Colon (tissue), 2 donors: ENCODE data around the gene TRIM65.
"Not testable (repeated sequence)": the region's sequence is repeated elsewhere in the genome, so short reads cannot be mapped to it uniquely, and the experiment has no call there.

Experiments used
- FAIRE-seq: peaks from 2 replicates; lab custom pipeline; 2012; peaks lifted over from hg19 to GRCh38; lab: Jason Lieb, UNC
- donor health status: control.
- donor health status: control.

TRIM65 gene

GRCh38 chr17:75875182-75875939, 21.4 kb downstream of the TRIM65 start:
- FAIRE-seq: no peak

GRCh38 chr17:75874323-75875181, 22.2 kb downstream of the TRIM65 start:
- FAIRE-seq: no peak

- FAIRE-seq: no peak
Measured at GRCh38 chr17:75873587-75874322, 23.0 kb downstream of the TRIM65 start.

GRCh38 chr17:75872434-75873351, 24.1 kb downstream of the TRIM65 start:
- FAIRE-seq: no peak

- not testable (repeated sequence) for FAIRE-seq
Measured at GRCh38 chr17:75870228-75870627, 26.5 kb downstream of the TRIM65 start.

GRCh38 chr17:75869282-75870141, 27.2 kb downstream of the TRIM65 start:
- FAIRE-seq: no peak

DNA sequence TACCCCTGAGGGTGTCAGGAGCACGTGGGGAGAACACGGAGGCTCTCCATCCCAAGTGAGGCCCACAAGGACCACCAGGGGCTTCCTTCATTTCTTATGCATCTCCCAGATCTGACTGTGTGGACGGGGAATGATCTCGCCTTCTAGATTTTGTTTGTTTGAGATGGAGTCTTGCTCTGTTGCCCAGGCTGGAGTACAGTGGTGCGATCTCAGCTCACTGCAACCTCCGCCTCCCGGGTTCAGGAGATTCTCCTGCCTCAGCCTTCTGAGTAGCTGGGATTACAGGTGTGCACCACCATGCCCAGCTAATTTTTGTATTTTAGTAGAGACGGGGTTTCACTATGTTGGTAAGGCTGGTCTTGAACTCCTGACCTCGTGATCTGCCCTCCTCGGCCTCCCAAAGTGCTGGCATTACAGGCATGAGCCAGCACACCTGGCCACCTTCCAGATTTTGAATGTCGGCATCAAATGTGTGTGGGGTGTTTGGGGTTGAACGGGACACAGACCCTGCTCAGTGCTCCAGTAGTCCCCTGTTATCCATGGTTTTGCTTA, 27.9 kb downstream of the TRIM65 start:
- FAIRE-seq: not testable (repeated sequence)

DNA sequence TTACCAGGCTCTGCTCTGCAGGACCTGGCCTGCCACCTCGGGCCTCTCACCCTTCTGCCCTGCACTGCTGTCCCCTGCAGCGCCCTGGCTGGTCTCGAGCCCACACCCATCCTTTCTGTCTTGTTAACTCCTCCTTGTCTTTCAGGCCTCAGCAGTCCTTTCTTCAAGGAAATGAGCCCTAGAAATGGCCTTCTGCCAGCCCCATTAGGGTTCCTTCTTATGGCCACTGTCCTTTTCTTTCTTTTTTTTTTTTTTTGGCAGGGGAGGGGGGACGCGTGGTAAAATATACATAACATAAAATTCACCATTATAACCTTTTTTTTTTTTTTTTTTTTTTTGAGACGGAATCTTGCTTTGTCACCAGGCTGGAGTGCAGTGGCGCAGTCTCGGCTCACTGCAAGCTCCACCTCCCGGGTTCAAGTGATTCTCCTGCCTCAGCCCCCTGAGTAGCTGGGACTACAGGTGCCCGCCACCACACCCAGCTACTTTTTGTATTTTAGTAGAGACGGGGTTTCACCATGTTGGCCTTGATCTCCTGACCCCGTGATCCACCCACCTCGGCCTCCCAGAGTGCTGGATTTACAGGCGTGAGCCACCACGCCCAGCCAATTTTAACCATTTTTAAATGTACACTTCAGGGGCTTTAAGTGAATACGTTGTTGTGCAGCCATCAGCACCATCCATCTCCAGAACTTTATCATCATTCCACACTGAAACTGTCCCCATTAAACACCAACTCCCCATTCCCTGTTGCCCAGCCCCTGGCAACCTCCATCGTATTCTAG, 31.2 kb downstream of the TRIM65 start:
- not testable (repeated sequence) for FAIRE-seq

DNA sequence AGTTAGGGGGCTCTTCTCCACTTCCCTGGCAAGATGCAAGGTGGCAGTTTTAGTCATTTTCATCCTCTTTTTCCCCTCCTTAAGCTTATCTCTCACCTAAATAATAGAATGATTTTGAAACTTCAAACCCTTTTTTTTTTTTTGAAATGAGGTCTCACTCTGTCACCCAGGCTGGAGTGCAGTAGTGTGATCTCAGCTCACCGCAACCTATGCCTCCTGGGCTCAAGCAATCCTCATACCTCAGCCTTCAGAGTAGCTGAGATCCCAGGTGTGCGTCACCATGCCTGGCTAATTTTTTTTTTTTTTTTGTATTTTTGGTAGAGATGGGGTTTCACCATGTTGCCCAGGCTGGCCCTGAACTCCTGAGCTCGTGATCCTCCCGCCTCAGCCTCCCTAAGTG, 31.9 kb downstream of the TRIM65 start:
- FAIRE-seq: not testable (repeated sequence)

DNA sequence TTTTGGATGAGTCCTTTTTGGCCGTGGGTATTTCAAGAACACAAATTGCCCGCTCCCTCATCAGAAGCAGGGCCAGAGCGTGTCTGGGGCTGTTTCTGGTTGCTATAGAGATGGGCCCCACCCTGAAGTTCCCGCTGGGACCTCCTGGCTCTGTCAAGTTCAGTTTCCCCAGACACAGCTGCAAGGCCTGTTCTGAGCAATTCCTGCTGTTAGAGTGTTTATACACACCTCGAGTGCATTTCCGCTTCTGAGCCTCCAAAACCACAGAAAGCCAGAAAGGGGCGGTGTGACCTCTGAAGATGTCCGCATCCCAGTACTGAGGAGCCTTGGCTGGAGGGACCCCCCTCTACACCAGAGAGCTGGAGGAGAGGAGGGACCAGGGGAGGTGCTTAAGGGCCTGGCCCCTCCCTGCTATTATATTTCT, 32.3 kb downstream of the TRIM65 start:
- no peak for FAIRE-seq

GRCh38 chr17:75861927-75862317, 34.8 kb downstream of the TRIM65 start:
- FAIRE-seq: no peak

DNA sequence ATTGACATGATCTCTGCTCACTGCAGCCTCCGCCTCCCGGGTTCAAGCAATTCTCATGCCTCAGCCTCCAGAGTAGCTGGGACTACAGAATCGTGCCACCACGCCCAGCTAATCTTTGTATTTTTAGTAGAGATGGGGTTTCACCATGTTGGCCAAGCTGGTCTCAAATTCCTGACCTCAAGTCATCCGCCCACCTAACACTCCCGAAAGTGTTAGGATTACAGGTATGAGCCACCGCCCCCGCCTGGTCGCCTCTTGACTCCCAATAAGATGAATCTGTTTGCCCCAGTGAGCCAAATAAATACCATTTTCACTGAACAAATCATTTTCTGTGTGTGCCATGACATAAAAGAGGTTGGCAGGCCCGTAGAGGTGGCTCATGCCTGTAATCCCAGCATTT, 37.4 kb downstream of the TRIM65 start:
- FAIRE-seq: not testable (repeated sequence)

DNA sequence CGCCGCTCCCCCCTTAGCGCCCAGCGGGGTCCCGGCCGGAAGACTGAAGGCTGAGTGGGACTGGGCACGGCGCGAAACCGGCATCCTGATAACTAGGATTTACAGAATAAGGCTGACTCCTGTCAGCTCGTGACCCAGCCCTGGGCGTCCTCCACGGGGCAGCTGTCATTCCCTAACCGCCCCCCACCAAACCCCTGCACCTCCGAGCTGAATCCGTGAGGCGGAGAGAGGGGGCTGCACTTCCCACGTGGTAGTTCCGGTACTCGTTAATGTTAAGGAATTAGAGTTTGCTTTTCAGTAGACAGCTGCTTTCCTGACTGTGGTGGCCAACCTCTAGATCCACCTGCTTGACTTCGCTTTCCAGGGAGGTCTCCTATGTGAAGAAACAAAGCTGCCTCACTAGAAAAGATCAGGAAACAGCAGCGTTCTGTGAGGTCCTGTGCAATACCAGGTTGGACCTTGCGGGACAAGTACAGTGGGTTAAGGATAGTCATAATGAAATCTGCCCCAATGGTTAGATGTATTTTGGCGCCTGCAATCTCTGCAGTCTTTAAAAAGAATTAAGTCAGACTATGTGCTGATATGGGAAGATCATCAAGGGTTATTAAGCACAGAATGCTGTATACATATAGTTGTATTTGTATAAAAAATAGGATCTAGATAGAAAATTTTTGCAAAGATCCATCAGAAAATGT, 40.5 kb downstream of the TRIM65 start:
- FAIRE-seq: no peak

- FAIRE-seq: peak; percentile 64
Measured at GRCh38 chr17:75855310-75856061, 41.3 kb downstream of the TRIM65 start, which contains the start of gene WBP2. Gene WBP2, minus strand, starts transcription at chr17:75855335. Its CDS starts 38 bp downstream, at chr17:75855297.

DNA sequence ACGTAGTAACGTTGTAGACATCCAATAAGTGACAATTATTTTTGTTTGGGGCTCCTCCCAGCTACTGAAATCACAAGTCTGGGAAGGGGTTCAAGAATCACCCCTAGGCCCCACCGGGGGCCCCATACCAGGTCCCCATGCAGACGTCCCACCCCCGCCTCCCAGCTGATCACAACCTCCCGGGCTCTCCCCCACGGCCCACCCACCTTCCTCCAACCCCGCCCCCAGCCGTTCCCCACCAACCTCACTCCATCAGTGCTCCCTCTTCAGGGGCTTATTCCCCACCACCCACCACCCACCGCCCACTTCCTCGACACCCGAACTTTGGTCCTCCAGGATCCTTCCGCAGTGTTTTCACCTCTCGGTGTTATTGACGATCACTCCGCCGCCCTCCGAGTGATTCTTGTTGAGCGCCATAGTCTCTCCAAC, 41.9 kb downstream of the TRIM65 start:
- no peak for FAIRE-seq

- no peak for FAIRE-seq
Measured at GRCh38 chr17:75854101-75854748, 42.5 kb downstream of the TRIM65 start.

DNA sequence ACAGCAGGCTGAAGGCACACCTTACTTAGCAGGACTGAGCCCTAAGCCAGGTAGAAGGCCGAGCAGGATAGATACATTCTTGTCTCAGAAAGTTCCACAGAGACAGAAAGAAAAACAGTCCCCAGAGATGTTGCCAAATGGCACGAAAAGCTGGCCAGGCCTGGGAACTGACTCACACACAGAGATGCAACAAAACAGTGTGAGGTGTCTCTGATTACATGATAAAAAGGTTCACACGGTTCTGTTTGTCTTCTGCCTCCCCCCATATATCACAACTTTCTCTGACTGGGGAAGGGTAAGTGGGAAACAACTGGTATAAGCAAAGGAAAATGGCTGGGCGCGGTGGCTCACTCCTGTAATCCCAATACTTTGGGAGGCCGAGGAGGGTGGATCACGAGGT, 43.3 kb downstream of the TRIM65 start:
- no peak for FAIRE-seq
